HCT116 (cell line): ENCODE measurements around the gene BICRAL. TPM values are rescaled to one million over a fixed set of nuclear protein-coding genes. Genes with fewer than 3 reads are reported as not detected.

Experiments
- ATAC-seq: fragments of 200-7000 bp; cut with Tn5 transposase; 2 replicates; pipeline ENCODE4 v1.9.1; 2020; ENCODE audit warnings: mild to moderate bottlenecking, moderate library complexity
- BruUV-seq: library from RNA; stranded (reverse); fragments of 400-500 nt; replicated peaks from 2 replicates; lab custom pipeline; 2021; lab: Mats Ljungman, UMichigan
- CTCF ChIA-PET: fragments of 300-600 bp; sonication (Branson Sonifier 250); formaldehyde crosslinking; loops from one replicate; lab custom pipeline; 2021; ENCODE audit warnings: antibody characterized with exemption; lab: Charles Lee
- POLR2A ChIA-PET: fragments of 300-600, 350-600 bp; sonication (Branson Sonifier 250); formaldehyde crosslinking; loops from one replicate; lab custom pipeline; 2021; ENCODE audit warnings: antibody characterized with exemption; lab: Charles Lee
- RAD21 ChIA-PET, 2 experiments: fragments of 300-600 bp; sonication (Branson Sonifier 250); formaldehyde crosslinking; loops; one replicate each; lab custom pipeline; 2023; ENCODE audit warnings: low total read pairs in 2 of 2; ENCODE audit not compliant: uncharacterized antibody in 2 of 2, unreplicated experiment in 2 of 2, low non-redundant PET in 1 of 2; lab: Charles Lee
- DNase-seq: peaks from one replicate; pipeline ENCODE4 v3.0.0-alpha.2; 2010; ENCODE audit warnings: low read depth, low spot score
- H2AFZ ChIP-seq: fragments of 200-600 bp; shearing (Covaris generic), sonication (generic); 2 replicates; pipeline ENCODE4 v1.6.1; 2017; ENCODE audit warnings: low read depth, mixed run types, mixed read lengths, antibody characterized with exemption, low read length; ENCODE audit not compliant: poor library complexity, severe bottlenecking
- H3K27ac ChIP-seq: 2 replicates; pipeline ENCODE4 v1.5.1; 2012; ENCODE audit warnings: low read depth, low read length
- H3K27me3 ChIP-seq: fragments of 200-600 bp; sonication (generic); 2 replicates; pipeline ENCODE4 v1.6.1; 2016; ENCODE audit warnings: mixed run types, low read length, mixed read lengths; ENCODE audit not compliant: insufficient read depth
- H3K36me3 ChIP-seq, 2 experiments: fragments of 200-500 bp in 1 of 2; fragments of 200-600 bp in 1 of 2; sonication (Bioruptor generic) in 1 of 2; sonication (generic) in 1 of 2; 2 replicates each; pipeline versions ENCODE4 v1.5.1 to v1.6.1; 2014 to 2016; ENCODE audit warnings: low read length in 2 of 2, inconsistent platforms in 1 of 2, mixed read lengths in 1 of 2, mixed run types in 1 of 2; ENCODE audit not compliant: insufficient read depth in 2 of 2, control insufficient read depth in 1 of 2
- H3K4me1 ChIP-seq, 2 experiments: fragments of 200-600 bp in 1 of 2; sonication (generic) in 1 of 2; 2 replicates each; pipeline versions ENCODE4 v1.5.1 to v1.6.1; 2012 to 2017; ENCODE audit warnings: low read length in 2 of 2, inconsistent platforms in 1 of 2, mild to moderate bottlenecking in 1 of 2, mixed read lengths in 1 of 2, mixed run types in 1 of 2, moderate library complexity in 1 of 2; ENCODE audit not compliant: insufficient read depth in 2 of 2, control insufficient read depth in 1 of 2
- H3K4me2 ChIP-seq: fragments of 200-600 bp; sonication (generic); 2 replicates; pipeline ENCODE4 v1.6.1; 2017; ENCODE audit warnings: mixed run types, low read length, mixed read lengths
- H3K4me3 ChIP-seq, 2 experiments: fragments of 200-600 bp in 1 of 2; sonication (generic) in 1 of 2; replicated peaks in 1 of 2; 2 replicates each; pipeline ENCODE4 v1.5.1; 2011 to 2016; ENCODE audit warnings: low read length in 2 of 2, control low read depth in 1 of 2, low read depth in 1 of 2, mild to moderate bottlenecking in 1 of 2, mixed read lengths in 1 of 2, mixed run types in 1 of 2
- H3K79me2 ChIP-seq: fragments of 200-600 bp; sonication (generic); 2 replicates; pipeline ENCODE4 v1.6.1; 2017; ENCODE audit warnings: mild to moderate bottlenecking, mixed run types, low read length, moderate library complexity, mixed read lengths; ENCODE audit not compliant: insufficient read depth
- H3K9ac ChIP-seq: fragments of 200-600 bp; sonication (generic); 2 replicates; pipeline ENCODE4 v1.6.1; 2016; ENCODE audit warnings: low read length, mixed read lengths
- H3K9me2 ChIP-seq: fragments of 200-600 bp; sonication (generic), shearing (Covaris generic); 2 replicates; pipeline ENCODE4 v1.6.1; 2017; ENCODE audit warnings: mixed run types, mild to moderate bottlenecking, moderate library complexity; ENCODE audit not compliant: insufficient read depth
- H3K9me3 ChIP-seq, 2 experiments: fragments of 200-500 bp in 1 of 2; fragments of 200-600 bp in 1 of 2; sonication (Bioruptor generic) in 1 of 2; sonication (generic) in 1 of 2; 2 replicates each; pipeline ENCODE4 v1.6.1; 2014 to 2017; ENCODE audit warnings: low read length in 2 of 2, mixed read lengths in 2 of 2, inconsistent platforms in 1 of 2, low read depth in 1 of 2, mild to moderate bottlenecking in 1 of 2, mixed run types in 1 of 2, moderate library complexity in 1 of 2; ENCODE audit not compliant: control insufficient read depth in 1 of 2, insufficient read depth in 1 of 2
- H4K20me1 ChIP-seq: fragments of 200-600 bp; sonication (generic), shearing (Covaris generic); 2 replicates; pipeline ENCODE4 v1.6.1; 2017; ENCODE audit warnings: mixed run types, mild to moderate bottlenecking, moderate library complexity; ENCODE audit not compliant: insufficient read depth
- ELF1 ChIP-seq: IDR thresholded peaks from 2 replicates; pipeline ENCODE4 v1.6.1; 2012; ENCODE audit warnings: low read depth, borderline replicate concordance
- FOSL1 ChIP-seq: IDR thresholded peaks from 2 replicates; pipeline ENCODE4 v1.6.1; 2012; ENCODE audit warnings: low read depth
- POLR2AphosphoS5 ChIP-seq: IDR thresholded peaks from 2 replicates; pipeline ENCODE4 v1.6.1; 2011; ENCODE audit warnings: mild to moderate bottlenecking, low read depth, low read length, moderate library complexity
- RAD21 ChIP-seq: IDR thresholded peaks from 2 replicates; pipeline ENCODE4 v1.6.1; 2012; ENCODE audit warnings: low read depth, mild to moderate bottlenecking
- SIN3A ChIP-seq: IDR thresholded peaks from 2 replicates; pipeline ENCODE4 v1.6.1; 2012; ENCODE audit warnings: low read depth
- SP1 ChIP-seq: IDR thresholded peaks from 2 replicates; pipeline ENCODE4 v1.6.1; 2012; ENCODE audit warnings: low read depth
- ZNF274 ChIP-seq: fragments of 200-500 bp; sonication (Bioruptor generic); IDR thresholded peaks from 2 replicates; pipeline ENCODE4 v1.6.1; 2014; ENCODE audit warnings: mild to moderate bottlenecking, low read depth, low read length, inconsistent platforms
- intact Hi-C: fragments of 100-400 bp; cut with micrococcal nuclease; formaldehyde crosslinking; loops from 2 replicates; pipeline ENCODE4 v1.10.0; 2022
- total RNA-seq: library from RNA; stranded (reverse); gene quantifications from one replicate; pipeline ENCODE4 v1.2.1, GENCODE V29; 2021; ENCODE audit not compliant: unreplicated experiment
- TF ChIP-seq, protein P1 (sequence below): IDR thresholded peaks from 2 replicates; pipeline ENCODE4 v1.6.1; 2011; ENCODE audit warnings: mild to moderate bottlenecking, low read length, moderate library complexity; ENCODE audit not compliant: insufficient replicate concordance; ENCODE audit errors: extremely low read depth
- TF ChIP-seq, protein P2 (sequence below), 3 experiments: fragments of 200-600 bp in 1 of 3; sonication (generic) in 1 of 3; IDR thresholded peaks in 2 of 3; conservative IDR thresholded peaks in 1 of 3; 2 replicates each; pipeline ENCODE4 v1.5.1; 2012 to 2017; ENCODE audit warnings: low read depth in 2 of 3, low read length in 2 of 3, antibody characterized with exemption in 1 of 3, borderline replicate concordance in 1 of 3, control low read depth in 1 of 3, mild to moderate bottlenecking in 1 of 3, mixed read lengths in 1 of 3, mixed run types in 1 of 3, moderate library complexity in 1 of 3; ENCODE audit not compliant: insufficient read depth in 1 of 3

BICRAL gene
- total RNA-seq, 1 experiment from 2014 or later, result 14.9 TPM

GRCh38 chr6:42898891-42899361, 117.1 kb downstream of the BICRAL start:
- DNase-seq (peak; percentile 64), ATAC-seq (no peak)
- Histone ChIP-seq H3K9me3 (no peaks in the 10 kb centered on the region), H2AFZ (no peak overlapping the region), H3K4me3 (no peak overlapping the region), H3K79me2 (no peaks in the 10 kb centered on the region), H3K27ac (no peak overlapping the region), H3K36me3 (no peaks in the 10 kb centered on the region), H3K27me3 (no peaks in the 10 kb centered on the region), H3K4me1 (peaks cover 0 to 11% of the 10 kb centered on the region in 2 experiments; a peak in 3 of 4 replicates), H3K9me2 (no peaks in the 10 kb centered on the region), H3K9ac (no peak overlapping the region), H3K4me2 (peak overlapping the region; percentile 45), H4K20me1 (no peaks in the 10 kb centered on the region)
- TF ChIP-seq ELF1 (no peak), SP1 (no peak), ZNF274 (no peak), POLR2AphosphoS5 (no peak), RAD21 (peak; percentile 85), FOSL1 (no peak), SIN3A (no peak)
- TF ChIP-seq, protein P1, sequence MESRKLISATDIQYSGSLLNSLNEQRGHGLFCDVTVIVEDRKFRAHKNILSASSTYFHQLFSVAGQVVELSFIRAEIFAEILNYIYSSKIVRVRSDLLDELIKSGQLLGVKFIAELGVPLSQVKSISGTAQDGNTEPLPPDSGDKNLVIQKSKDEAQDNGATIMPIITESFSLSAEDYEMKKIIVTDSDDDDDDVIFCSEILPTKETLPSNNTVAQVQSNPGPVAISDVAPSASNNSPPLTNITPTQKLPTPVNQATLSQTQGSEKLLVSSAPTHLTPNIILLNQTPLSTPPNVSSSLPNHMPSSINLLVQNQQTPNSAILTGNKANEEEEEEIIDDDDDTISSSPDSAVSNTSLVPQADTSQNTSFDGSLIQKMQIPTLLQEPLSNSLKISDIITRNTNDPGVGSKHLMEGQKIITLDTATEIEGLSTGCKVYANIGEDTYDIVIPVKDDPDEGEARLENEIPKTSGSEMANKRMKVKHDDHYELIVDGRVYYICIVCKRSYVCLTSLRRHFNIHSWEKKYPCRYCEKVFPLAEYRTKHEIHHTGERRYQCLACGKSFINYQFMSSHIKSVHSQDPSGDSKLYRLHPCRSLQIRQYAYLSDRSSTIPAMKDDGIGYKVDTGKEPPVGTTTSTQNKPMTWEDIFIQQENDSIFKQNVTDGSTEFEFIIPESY, result no peak
- TF ChIP-seq, protein P2, sequence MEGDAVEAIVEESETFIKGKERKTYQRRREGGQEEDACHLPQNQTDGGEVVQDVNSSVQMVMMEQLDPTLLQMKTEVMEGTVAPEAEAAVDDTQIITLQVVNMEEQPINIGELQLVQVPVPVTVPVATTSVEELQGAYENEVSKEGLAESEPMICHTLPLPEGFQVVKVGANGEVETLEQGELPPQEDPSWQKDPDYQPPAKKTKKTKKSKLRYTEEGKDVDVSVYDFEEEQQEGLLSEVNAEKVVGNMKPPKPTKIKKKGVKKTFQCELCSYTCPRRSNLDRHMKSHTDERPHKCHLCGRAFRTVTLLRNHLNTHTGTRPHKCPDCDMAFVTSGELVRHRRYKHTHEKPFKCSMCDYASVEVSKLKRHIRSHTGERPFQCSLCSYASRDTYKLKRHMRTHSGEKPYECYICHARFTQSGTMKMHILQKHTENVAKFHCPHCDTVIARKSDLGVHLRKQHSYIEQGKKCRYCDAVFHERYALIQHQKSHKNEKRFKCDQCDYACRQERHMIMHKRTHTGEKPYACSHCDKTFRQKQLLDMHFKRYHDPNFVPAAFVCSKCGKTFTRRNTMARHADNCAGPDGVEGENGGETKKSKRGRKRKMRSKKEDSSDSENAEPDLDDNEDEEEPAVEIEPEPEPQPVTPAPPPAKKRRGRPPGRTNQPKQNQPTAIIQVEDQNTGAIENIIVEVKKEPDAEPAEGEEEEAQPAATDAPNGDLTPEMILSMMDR (IDR thresholded peaks at IDR 0.05 in 2 of 3, conservative IDR thresholded peaks at IDR 0.05 in 1 of 3; ENCODE audit: borderline replicate concordance in 1 of 3, insufficient read depth in 1 of 3, low read depth in 2 of 3, low read length in 2 of 3), result peak; percentile 57 to 82 (median 72)
- ChIA-PET RAD21 (no interaction called here), POLR2A (interaction anchor here (1.0 kb wide), 1 partner anchor 237 kb away, joined by 3 read pairs; no protein-coding TSS in a partner anchor), CTCF (interaction anchor here (0.9 to 1.0 kb wide), 3 partner anchors 172 to 1112 kb away, joined by 3 read pairs; partner anchors contain the start of gene TOMM6)
- intact Hi-C loops, result loop anchor here (1.0 to 2.0 kb wide), 4 partner anchors 173 to 824 kb away; no protein-coding TSS in a partner anchor
- BruUV-seq, result no TSS peak
